Measurements from ENCODE around the gene IL13RA1.
"Not testable (repeated sequence)": the region's sequence is repeated elsewhere in the genome, so short reads cannot be mapped to it uniquely, and the experiment has no call there.

Gene IL13RA1

GRCh38 chrX:118730500-118731247 lies 3.3 kb downstream of the IL13RA1 start:
- DNase-seq = no peak

GRCh38 chrX:118732551-118732950 lies 5.1 kb downstream of the IL13RA1 start:
- not testable (repeated sequence) for DNase-seq

GRCh38 chrX:118734909-118735308 lies 7.5 kb downstream of the IL13RA1 start:
- DNase-seq = no peak

GRCh38 chrX:118736394-118737010 lies 9.1 kb downstream of the IL13RA1 start:
- no peak for DNase-seq

- DNase-seq = no peak
Observed at GRCh38 chrX:118739577-118739976, 12.2 kb downstream of the IL13RA1 start.

GRCh38 chrX:118740276-118740889 lies 13.0 kb downstream of the IL13RA1 start:
- DNase-seq = no peak

GRCh38 chrX:118742176-118742575 lies 14.8 kb downstream of the IL13RA1 start:
- DNase-seq = no peak

GRCh38 chrX:118745570-118745969 lies 18.2 kb downstream of the IL13RA1 start:
- DNase-seq = no peak

GRCh38 chrX:118751950-118752783 lies 24.8 kb downstream of the IL13RA1 start:
- DNase-seq = peak; percentile 69

GRCh38 chrX:118755633-118756032 lies 28.2 kb downstream of the IL13RA1 start:
- no peak for DNase-seq

- DNase-seq = peak; percentile 67
Observed at GRCh38 chrX:118756101-118756500, 28.7 kb downstream of the IL13RA1 start.

- DNase-seq = no peak
Observed at GRCh38 chrX:118758511-118758910, 31.1 kb downstream of the IL13RA1 start.

GRCh38 chrX:118760025-118760424 lies 32.6 kb downstream of the IL13RA1 start:
- no peak for DNase-seq

- DNase-seq = no peak
Observed at GRCh38 chrX:118761939-118762707, 34.7 kb downstream of the IL13RA1 start.

GRCh38 chrX:118763489-118763888 lies 36.1 kb downstream of the IL13RA1 start:
- no peak for DNase-seq

- DNase-seq = no peak
Observed at GRCh38 chrX:118764122-118764521, 36.7 kb downstream of the IL13RA1 start.

GRCh38 chrX:118770133-118770760 lies 42.8 kb downstream of the IL13RA1 start:
- DNase-seq = no peak

- DNase-seq = no peak
Observed at GRCh38 chrX:118772051-118772450, 44.6 kb downstream of the IL13RA1 start.

- no peak for DNase-seq
Observed at GRCh38 chrX:118773782-118774181, 46.4 kb downstream of the IL13RA1 start.

- no peak for DNase-seq
Observed at GRCh38 chrX:118779581-118779980, 52.2 kb downstream of the IL13RA1 start.

GRCh38 chrX:118780509-118780908 lies 53.1 kb downstream of the IL13RA1 start:
- no peak for DNase-seq

GRCh38 chrX:118780911-118781310 lies 53.5 kb downstream of the IL13RA1 start:
- DNase-seq = no peak
